Measurements from ENCODE around the gene TBC1D22A. TPM values are rescaled to one million over a fixed set of nuclear protein-coding genes. Genes with fewer than 3 reads are reported as not detected.

TBC1D22A gene
- total RNA-seq, 1 donor from 2014 or later, result 6.8 TPM

- Histone ChIP-seq H3K27ac (ENCODE audit: low read depth, low read length) (no peak overlapping the region), H3K4me3 (ENCODE audit: low read length in 3 of 3) (no peak overlapping the region), H3K27me3 (ENCODE audit: control insufficient read depth in 3 of 3, insufficient read depth in 3 of 3, low read length in 3 of 3) (peaks cover 15 to 37% (median 36%) of the 10 kb centered on the region in 3 donors)
Measured at GRCh38 chr22:47194476-47195155, 432.2 kb downstream of the TBC1D22A start.

GRCh38 chr22:47195156-47195483 is 432.7 kb downstream of the TBC1D22A start:
- H3K27me3 ChIP-seq (ENCODE audit: control insufficient read depth in 3 of 3, insufficient read depth in 3 of 3, low read length in 3 of 3), result peaks cover 20 to 42% (median 41%) of the 10 kb centered on the region in 3 donors
- H3K9me3 ChIP-seq (ENCODE audit: control insufficient read depth in 3 of 3, low read length in 3 of 3), result no peaks in the 10 kb centered on the region
- no peak overlapping the region for H3K9ac ChIP-seq (ENCODE audit: low read depth in 1 of 3, low read length in 3 of 3)

More at GRCh38 chr22:47194476-47195155, 432.2 kb downstream of the TBC1D22A start:
- H3K9me3 ChIP-seq (ENCODE audit: control insufficient read depth in 3 of 3, low read length in 3 of 3), result no peaks in the 10 kb centered on the region
- H3K4me1 ChIP-seq (ENCODE audit: control insufficient read depth in 3 of 3, insufficient read depth in 3 of 3, low read length in 3 of 3), result no peaks in the 10 kb centered on the region
- no peaks in the 10 kb centered on the region for H3K36me3 ChIP-seq (ENCODE audit: control insufficient read depth in 3 of 3, insufficient read depth in 3 of 3, low read length in 3 of 3)
- H3K9ac ChIP-seq (ENCODE audit: low read depth in 1 of 3, low read length in 3 of 3), result no peak overlapping the region

GRCh38 chr22:47195484-47196165 is 433.2 kb downstream of the TBC1D22A start:
- H3K9me3 ChIP-seq (ENCODE audit: control insufficient read depth in 3 of 3, low read length in 3 of 3), result no peaks in the 10 kb centered on the region
- no peak overlapping the region for H3K4me3 ChIP-seq (ENCODE audit: low read length in 3 of 3)
- no peak overlapping the region for H3K27ac ChIP-seq (ENCODE audit: low read depth, low read length)
- H3K36me3 ChIP-seq (ENCODE audit: control insufficient read depth in 3 of 3, insufficient read depth in 3 of 3, low read length in 3 of 3), result no peaks in the 10 kb centered on the region
- no peak overlapping the region for H3K9ac ChIP-seq (ENCODE audit: low read depth in 1 of 3, low read length in 3 of 3)
- peaks cover 0 to 3% (median 0%) of the 10 kb centered on the region in 3 donors for H3K4me1 ChIP-seq (ENCODE audit: control insufficient read depth in 3 of 3, insufficient read depth in 3 of 3, low read length in 3 of 3)
- peaks cover 25 to 47% (median 46%) of the 10 kb centered on the region in 3 donors for H3K27me3 ChIP-seq (ENCODE audit: control insufficient read depth in 3 of 3, insufficient read depth in 3 of 3, low read length in 3 of 3)

More at GRCh38 chr22:47195156-47195483, 432.7 kb downstream of the TBC1D22A start:
- Histone ChIP-seq H3K36me3 (ENCODE audit: control insufficient read depth in 3 of 3, insufficient read depth in 3 of 3, low read length in 3 of 3) (no peaks in the 10 kb centered on the region), H3K4me3 (ENCODE audit: low read length in 3 of 3) (no peak overlapping the region), H3K4me1 (ENCODE audit: control insufficient read depth in 3 of 3, insufficient read depth in 3 of 3, low read length in 3 of 3) (peaks cover 0 to under 1% (median 0%) of the 10 kb centered on the region in 3 donors), H3K27ac (ENCODE audit: low read depth, low read length) (no peak overlapping the region)

GRCh38 chr22:47196166-47196849 is 433.9 kb downstream of the TBC1D22A start:
- no peak overlapping the region for H3K4me3 ChIP-seq (ENCODE audit: low read length in 3 of 3)
- H3K9me3 ChIP-seq (ENCODE audit: control insufficient read depth in 3 of 3, low read length in 3 of 3), result no peaks in the 10 kb centered on the region
- H3K27ac ChIP-seq (ENCODE audit: low read depth, low read length), result no peak overlapping the region
- H3K27me3 ChIP-seq (ENCODE audit: control insufficient read depth in 3 of 3, insufficient read depth in 3 of 3, low read length in 3 of 3), result peaks cover 26 to 53% (median 47%) of the 10 kb centered on the region in 3 donors
- no peak overlapping the region for H3K9ac ChIP-seq (ENCODE audit: low read depth in 1 of 3, low read length in 3 of 3)
- H3K4me1 ChIP-seq (ENCODE audit: control insufficient read depth in 3 of 3, insufficient read depth in 3 of 3, low read length in 3 of 3), result peaks cover 0 to 3% (median 0%) of the 10 kb centered on the region in 3 donors
- no peaks in the 10 kb centered on the region for H3K36me3 ChIP-seq (ENCODE audit: control insufficient read depth in 3 of 3, insufficient read depth in 3 of 3, low read length in 3 of 3)

- peaks cover 0 to 3% (median 0%) of the 10 kb centered on the region in 3 donors for H3K4me1 ChIP-seq (ENCODE audit: control insufficient read depth in 3 of 3, insufficient read depth in 3 of 3, low read length in 3 of 3)
- peaks cover 31 to 58% (median 55%) of the 10 kb centered on the region in 3 donors for H3K27me3 ChIP-seq (ENCODE audit: control insufficient read depth in 3 of 3, insufficient read depth in 3 of 3, low read length in 3 of 3)
- no peak overlapping the region for H3K9ac ChIP-seq (ENCODE audit: low read depth in 1 of 3, low read length in 3 of 3)
- H3K36me3 ChIP-seq (ENCODE audit: control insufficient read depth in 3 of 3, insufficient read depth in 3 of 3, low read length in 3 of 3), result no peaks in the 10 kb centered on the region
- no peaks in the 10 kb centered on the region for H3K9me3 ChIP-seq (ENCODE audit: control insufficient read depth in 3 of 3, low read length in 3 of 3)
- no peak overlapping the region for H3K27ac ChIP-seq (ENCODE audit: low read depth, low read length)
- no peak overlapping the region for H3K4me3 ChIP-seq (ENCODE audit: low read length in 3 of 3)
Measured at GRCh38 chr22:47196881-47197772, 434.7 kb downstream of the TBC1D22A start.

GRCh38 chr22:47197773-47198500 is 435.5 kb downstream of the TBC1D22A start:
- Histone ChIP-seq H3K9ac (ENCODE audit: low read depth in 1 of 3, low read length in 3 of 3) (no peak overlapping the region), H3K27me3 (ENCODE audit: control insufficient read depth in 3 of 3, insufficient read depth in 3 of 3, low read length in 3 of 3) (peaks cover 31 to 62% (median 55%) of the 10 kb centered on the region in 3 donors), H3K9me3 (ENCODE audit: control insufficient read depth in 3 of 3, low read length in 3 of 3) (no peaks in the 10 kb centered on the region), H3K4me3 (ENCODE audit: low read length in 3 of 3) (no peak overlapping the region), H3K4me1 (ENCODE audit: control insufficient read depth in 3 of 3, insufficient read depth in 3 of 3, low read length in 3 of 3) (peaks cover 0 to 3% (median 0%) of the 10 kb centered on the region in 3 donors), H3K27ac (ENCODE audit: low read depth, low read length) (no peak overlapping the region), H3K36me3 (ENCODE audit: control insufficient read depth in 3 of 3, insufficient read depth in 3 of 3, low read length in 3 of 3) (no peaks in the 10 kb centered on the region)

GRCh38 chr22:47198801-47199251 is 436.4 kb downstream of the TBC1D22A start:
- H3K27ac ChIP-seq (ENCODE audit: low read depth, low read length), result no peak overlapping the region
- peaks cover 0 to 3% (median 0%) of the 10 kb centered on the region in 3 donors for H3K4me1 ChIP-seq (ENCODE audit: control insufficient read depth in 3 of 3, insufficient read depth in 3 of 3, low read length in 3 of 3)
- no peak overlapping the region for H3K9ac ChIP-seq (ENCODE audit: low read depth in 1 of 3, low read length in 3 of 3)
- H3K36me3 ChIP-seq (ENCODE audit: control insufficient read depth in 3 of 3, insufficient read depth in 3 of 3, low read length in 3 of 3), result no peaks in the 10 kb centered on the region
- no peaks in the 10 kb centered on the region for H3K9me3 ChIP-seq (ENCODE audit: control insufficient read depth in 3 of 3, low read length in 3 of 3)
- H3K27me3 ChIP-seq (ENCODE audit: control insufficient read depth in 3 of 3, insufficient read depth in 3 of 3, low read length in 3 of 3), result peaks cover 36 to 70% (median 61%) of the 10 kb centered on the region in 3 donors
- H3K4me3 ChIP-seq (ENCODE audit: low read length in 3 of 3), result no peak overlapping the region

- Histone ChIP-seq H3K4me3 (ENCODE audit: low read length in 3 of 3) (no peak overlapping the region), H3K9ac (ENCODE audit: low read depth in 1 of 3, low read length in 3 of 3) (no peak overlapping the region), H3K27me3 (ENCODE audit: control insufficient read depth in 3 of 3, insufficient read depth in 3 of 3, low read length in 3 of 3) (peaks cover 37 to 76% (median 65%) of the 10 kb centered on the region in 3 donors), H3K36me3 (ENCODE audit: control insufficient read depth in 3 of 3, insufficient read depth in 3 of 3, low read length in 3 of 3) (no peaks in the 10 kb centered on the region), H3K9me3 (ENCODE audit: control insufficient read depth in 3 of 3, low read length in 3 of 3) (no peaks in the 10 kb centered on the region), H3K4me1 (ENCODE audit: control insufficient read depth in 3 of 3, insufficient read depth in 3 of 3, low read length in 3 of 3) (peaks cover 0 to 3% (median 0%) of the 10 kb centered on the region in 3 donors), H3K27ac (ENCODE audit: low read depth, low read length) (no peak overlapping the region)
Measured at GRCh38 chr22:47199261-47199978, 437.0 kb downstream of the TBC1D22A start.
